ENCODE data around the gene HVCN1.

Gene HVCN1

GRCh38 chr12:110720516-110720915 is 31.6 kb upstream of the HVCN1 start:
- POLR2A ChIA-PET = no interaction called here
- no peak for TF ChIP-seq FOXM1 (IDR thresholded peaks at IDR 0.05; ENCODE audit: borderline replicate concordance)
- TF ChIP-seq BHLHE40 (IDR thresholded peaks at IDR 0.05; ENCODE audit: borderline replicate concordance) = no peak
- no peak for TF ChIP-seq NFRKB (IDR thresholded peaks at IDR 0.05)
- TF ChIP-seq ARNT (IDR thresholded peaks at IDR 0.05) = no peak
- TF ChIP-seq CTBP1 (IDR thresholded peaks at IDR 0.05; ENCODE audit: borderline replicate concordance) = no peak
- no peak for TF ChIP-seq SP1 (IDR thresholded peaks at IDR 0.05)
- no peak for TF ChIP-seq SUZ12 (IDR thresholded peaks at IDR 0.05)
- TF ChIP-seq FOXA1 (IDR thresholded peaks at IDR 0.05) = no peak
- no peak for TF ChIP-seq TARDBP (IDR thresholded peaks at IDR 0.05)
- no peak for TF ChIP-seq FOXK2 (IDR thresholded peaks at IDR 0.05)
- no peak for TF ChIP-seq PKNOX1 (IDR thresholded peaks at IDR 0.05)
- no peak for TF ChIP-seq HDGF (IDR thresholded peaks at IDR 0.05; ENCODE audit: borderline replicate concordance)
- TF ChIP-seq LEF1 (IDR thresholded peaks at IDR 0.05; ENCODE audit: borderline replicate concordance) = no peak
- no peak for DNase-seq (ENCODE audit: extremely low spot score)
- CTCF ChIA-PET = no interaction called here

- no peak for DNase-seq (ENCODE audit: extremely low spot score)
- POLR2A ChIA-PET = no interaction called here
- TF ChIP-seq BHLHE40 (IDR thresholded peaks at IDR 0.05; ENCODE audit: borderline replicate concordance) (no peak), HDGF (IDR thresholded peaks at IDR 0.05; ENCODE audit: borderline replicate concordance) (no peak)
- CTCF ChIA-PET = no interaction called here
Observed at GRCh38 chr12:110718222-110718908, 29.4 kb upstream of the HVCN1 start.

DNA sequence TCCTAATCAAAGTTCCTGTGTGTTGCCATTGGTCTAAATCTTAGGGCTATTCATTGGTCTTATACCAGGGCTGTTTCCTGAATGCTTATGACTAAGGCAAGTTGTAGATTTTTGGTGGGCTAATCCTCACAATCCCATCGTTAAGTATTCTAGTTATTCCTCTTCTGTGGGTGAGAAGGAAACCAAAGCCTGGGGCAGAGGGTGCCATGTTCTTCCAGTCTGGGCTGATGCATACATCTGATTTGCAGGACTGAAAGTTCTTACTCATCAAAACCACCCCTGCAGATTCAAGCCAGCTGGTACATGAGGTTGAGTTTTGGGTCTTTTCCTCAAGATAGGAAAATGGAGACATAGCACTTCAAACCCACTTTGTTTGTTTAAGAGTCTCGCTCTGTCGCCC is 28.1 kb upstream of the HVCN1 start:
- ChIA-PET POLR2A (no interaction called here), CTCF (no interaction called here)
- TF ChIP-seq FOXA1 (IDR thresholded peaks at IDR 0.05) = no peak
- TF ChIP-seq SUZ12 (IDR thresholded peaks at IDR 0.05) = no peak
- no peak for TF ChIP-seq NFRKB (IDR thresholded peaks at IDR 0.05)
- no peak for TF ChIP-seq LEF1 (IDR thresholded peaks at IDR 0.05; ENCODE audit: borderline replicate concordance)
- TF ChIP-seq BHLHE40 (IDR thresholded peaks at IDR 0.05; ENCODE audit: borderline replicate concordance) = no peak
- TF ChIP-seq ZNF384 (IDR thresholded peaks at IDR 0.05) = no peak
- no peak for TF ChIP-seq FOXM1 (IDR thresholded peaks at IDR 0.05; ENCODE audit: borderline replicate concordance)
- TF ChIP-seq PKNOX1 (IDR thresholded peaks at IDR 0.05) = no peak
- no peak for TF ChIP-seq FOXK2 (IDR thresholded peaks at IDR 0.05)
- TF ChIP-seq ELF4 (IDR thresholded peaks at IDR 0.05) = no peak
- no peak for TF ChIP-seq TARDBP (IDR thresholded peaks at IDR 0.05)
- TF ChIP-seq ARNT (IDR thresholded peaks at IDR 0.05) = no peak
- no peak for TF ChIP-seq CTBP1 (IDR thresholded peaks at IDR 0.05; ENCODE audit: borderline replicate concordance)
- no peak for TF ChIP-seq L3MBTL2 (conservative IDR thresholded peaks at IDR 0.05)
- no peak for TF ChIP-seq HDGF (IDR thresholded peaks at IDR 0.05; ENCODE audit: borderline replicate concordance)
- no peak for DNase-seq (ENCODE audit: extremely low spot score)

- POLR2A ChIA-PET = no interaction called here
Observed at GRCh38 chr12:110708917-110709316, 20.0 kb upstream of the HVCN1 start.

DNA sequence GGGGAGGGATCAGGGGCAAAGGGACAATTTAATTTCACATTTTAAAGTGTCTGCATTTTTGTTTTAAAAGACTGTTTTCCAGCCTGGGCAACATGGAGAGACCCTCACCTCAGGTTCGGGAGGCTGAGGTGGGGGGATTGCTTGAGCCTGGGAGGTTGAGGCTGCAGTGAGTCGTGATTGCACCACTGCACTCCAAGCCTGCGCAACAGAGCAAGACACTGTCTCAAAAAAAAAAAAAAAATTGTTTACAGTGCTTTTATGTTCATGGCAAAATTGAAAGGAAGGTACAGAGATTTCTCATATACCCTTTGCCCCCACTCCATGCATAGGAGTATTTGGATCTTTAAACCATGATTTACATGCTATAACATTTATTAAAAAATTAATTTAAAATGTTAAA is 16.4 kb upstream of the HVCN1 start:
- POLR2A ChIA-PET = no interaction called here
- no peak for DNase-seq (ENCODE audit: extremely low spot score)
- CTCF ChIA-PET = interaction anchor here (1.3 kb wide), 1 partner anchor 121 kb away, joined by 3 read pairs; no protein-coding TSS in a partner anchor
- TF ChIP-seq L3MBTL2 (conservative IDR thresholded peaks at IDR 0.05) (no peak), ZNF384 (IDR thresholded peaks at IDR 0.05) (no peak), FOXA1 (IDR thresholded peaks at IDR 0.05) (no peak), PKNOX1 (IDR thresholded peaks at IDR 0.05) (no peak)

More at GRCh38 chr12:110708917-110709316, 20.0 kb upstream of the HVCN1 start:
- no peak for TF ChIP-seq PKNOX1 (IDR thresholded peaks at IDR 0.05)
- no peak for TF ChIP-seq L3MBTL2 (conservative IDR thresholded peaks at IDR 0.05)
- no peak for TF ChIP-seq SP1 (IDR thresholded peaks at IDR 0.05)
- no peak for TF ChIP-seq BHLHE40 (IDR thresholded peaks at IDR 0.05; ENCODE audit: borderline replicate concordance)
- TF ChIP-seq FOXK2 (IDR thresholded peaks at IDR 0.05) = no peak
- TF ChIP-seq ELF4 (IDR thresholded peaks at IDR 0.05) = no peak
- no peak for TF ChIP-seq SUZ12 (IDR thresholded peaks at IDR 0.05)
- no peak for TF ChIP-seq HDGF (IDR thresholded peaks at IDR 0.05; ENCODE audit: borderline replicate concordance)
- no peak for TF ChIP-seq LEF1 (IDR thresholded peaks at IDR 0.05; ENCODE audit: borderline replicate concordance)
- TF ChIP-seq NFRKB (IDR thresholded peaks at IDR 0.05) = no peak
- TF ChIP-seq CTBP1 (IDR thresholded peaks at IDR 0.05; ENCODE audit: borderline replicate concordance) = no peak
- TF ChIP-seq FOXA1 (IDR thresholded peaks at IDR 0.05) = no peak
- no peak for TF ChIP-seq FOXM1 (IDR thresholded peaks at IDR 0.05; ENCODE audit: borderline replicate concordance)
- TF ChIP-seq ARNT (IDR thresholded peaks at IDR 0.05) = no peak
- CTCF ChIA-PET = interaction anchor here (0.6 to 0.7 kb wide), 3 partner anchors 27 to 119 kb away, joined by 3 to 5 read pairs (median 3); no protein-coding TSS in a partner anchor
- DNase-seq (ENCODE audit: extremely low spot score) = no peak

- ChIA-PET POLR2A (no interaction called here), CTCF (interaction anchor here (0.6 to 1.3 kb wide), 3 partner anchors 33 to 122 kb away, joined by 3 read pairs; no protein-coding TSS in a partner anchor)
- DNase-seq (ENCODE audit: extremely low spot score) = no peak
- no peak for TF ChIP-seq CTBP1 (IDR thresholded peaks at IDR 0.05; ENCODE audit: borderline replicate concordance)
- no peak for TF ChIP-seq SUZ12 (IDR thresholded peaks at IDR 0.05)
- TF ChIP-seq PKNOX1 (IDR thresholded peaks at IDR 0.05) = no peak
- no peak for TF ChIP-seq TARDBP (IDR thresholded peaks at IDR 0.05)
- no peak for TF ChIP-seq HDGF (IDR thresholded peaks at IDR 0.05; ENCODE audit: borderline replicate concordance)
- no peak for TF ChIP-seq BHLHE40 (IDR thresholded peaks at IDR 0.05; ENCODE audit: borderline replicate concordance)
- no peak for TF ChIP-seq L3MBTL2 (conservative IDR thresholded peaks at IDR 0.05)
- TF ChIP-seq FOXA1 (IDR thresholded peaks at IDR 0.05) = no peak
- TF ChIP-seq NFRKB (IDR thresholded peaks at IDR 0.05) = no peak
Observed at GRCh38 chr12:110704750-110705149, 15.8 kb upstream of the HVCN1 start.
